HG02970 (cell line): Measurements from ENCODE around the gene BEGAIN.

Source experiments
- ATAC-seq: cut with Tn5 transposase; IDR thresholded peaks from one replicate; pipeline ENCODE4 v1.9.1; 2021; ENCODE audit warnings: mild to moderate bottlenecking, moderate library complexity, moderate number of reproducible peaks; ENCODE audit not compliant: unreplicated experiment, low FRiP score

Gene BEGAIN

GRCh38 chr14:100488057-100488456 lies 99.2 kb downstream of the BEGAIN start:
- no peak for ATAC-seq

- no peak for ATAC-seq
These were observed 99.9 kb downstream of the BEGAIN start for GRCh38 chr14:100487304-100487703.
